ENCODE results near the gene MCF2. TPM values are rescaled to one million over a fixed set of nuclear protein-coding genes. Genes with fewer than 3 reads are reported as not detected.
"Not testable (repeated sequence)": the region's sequence is repeated elsewhere in the genome, so short reads cannot be mapped to it uniquely, and the experiment has no call there.

Gene MCF2, protein sequence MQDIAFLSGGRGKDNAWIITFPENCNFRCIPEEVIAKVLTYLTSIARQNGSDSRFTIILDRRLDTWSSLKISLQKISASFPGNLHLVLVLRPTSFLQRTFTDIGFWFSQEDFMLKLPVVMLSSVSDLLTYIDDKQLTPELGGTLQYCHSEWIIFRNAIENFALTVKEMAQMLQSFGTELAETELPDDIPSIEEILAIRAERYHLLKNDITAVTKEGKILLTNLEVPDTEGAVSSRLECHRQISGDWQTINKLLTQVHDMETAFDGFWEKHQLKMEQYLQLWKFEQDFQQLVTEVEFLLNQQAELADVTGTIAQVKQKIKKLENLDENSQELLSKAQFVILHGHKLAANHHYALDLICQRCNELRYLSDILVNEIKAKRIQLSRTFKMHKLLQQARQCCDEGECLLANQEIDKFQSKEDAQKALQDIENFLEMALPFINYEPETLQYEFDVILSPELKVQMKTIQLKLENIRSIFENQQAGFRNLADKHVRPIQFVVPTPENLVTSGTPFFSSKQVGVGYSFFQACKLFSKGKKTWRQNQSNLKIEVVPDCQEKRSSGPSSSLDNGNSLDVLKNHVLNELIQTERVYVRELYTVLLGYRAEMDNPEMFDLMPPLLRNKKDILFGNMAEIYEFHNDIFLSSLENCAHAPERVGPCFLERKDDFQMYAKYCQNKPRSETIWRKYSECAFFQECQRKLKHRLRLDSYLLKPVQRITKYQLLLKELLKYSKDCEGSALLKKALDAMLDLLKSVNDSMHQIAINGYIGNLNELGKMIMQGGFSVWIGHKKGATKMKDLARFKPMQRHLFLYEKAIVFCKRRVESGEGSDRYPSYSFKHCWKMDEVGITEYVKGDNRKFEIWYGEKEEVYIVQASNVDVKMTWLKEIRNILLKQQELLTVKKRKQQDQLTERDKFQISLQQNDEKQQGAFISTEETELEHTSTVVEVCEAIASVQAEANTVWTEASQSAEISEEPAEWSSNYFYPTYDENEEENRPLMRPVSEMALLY
- polyA plus RNA-seq (ENCODE audit: insufficient read depth in 1 of 5, insufficient read length in 5 of 5, low replicate concordance in 1 of 5) = under 1 TPM; 0.04 to 0.16 (median 0.07) TPM
- long read RNA-seq, donor 1 = 0 reads
- long read RNA-seq, donor 2 = 0 reads
- long read RNA-seq, donor 3 = 0 reads
- long read RNA-seq, donor 4 = 0 reads
- long read RNA-seq, donor 5 = 0 reads
- long read RNA-seq, donor 6 = 0 reads
- long read RNA-seq, donor 7 = 0 reads
- long read RNA-seq, donor 8 = 0 reads

DNA sequence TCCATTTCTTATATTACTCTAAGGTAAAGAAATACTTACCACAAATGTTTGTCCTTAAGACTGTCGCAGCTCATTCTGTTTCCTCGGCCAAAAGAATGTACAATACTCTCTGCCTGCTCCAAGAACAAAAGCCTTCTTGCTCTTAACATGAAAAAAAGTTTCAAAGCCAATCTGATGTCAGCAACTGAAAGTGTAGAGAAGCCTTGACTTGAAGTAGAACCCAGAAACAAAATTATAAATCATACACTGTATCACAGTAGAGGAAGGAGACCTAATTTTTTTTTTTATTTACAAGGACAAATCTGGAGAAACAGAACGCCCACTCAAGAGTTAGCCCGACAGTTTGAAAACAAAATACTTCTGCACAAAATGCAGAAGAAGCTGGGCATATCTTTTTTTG is at the start of gene MCF2:
Gene MCF2 (minus strand): TSS at position 101 of the 400 bp plus-strand sequence. CDS start 56,423 bp downstream, outside the sequence.
- DNase-seq = no peak

DNA sequence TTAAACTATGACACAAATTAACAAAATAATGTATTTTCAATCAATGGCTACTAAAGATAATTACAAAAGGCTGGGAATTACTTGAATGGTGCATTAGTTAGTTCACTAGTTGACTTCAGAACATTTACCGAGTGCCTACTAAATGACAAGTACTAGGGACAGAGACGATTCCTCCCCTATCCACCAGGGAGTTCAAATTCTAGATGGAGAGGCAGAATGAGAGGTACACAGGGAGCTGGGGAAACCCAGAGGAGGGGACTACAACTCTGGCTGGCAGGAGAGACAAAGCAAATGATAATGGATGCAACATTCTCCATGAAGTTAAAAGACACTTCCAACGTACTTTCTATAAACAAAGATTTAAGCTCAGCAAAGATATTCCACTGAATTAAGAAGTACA is 43.1 kb upstream of the MCF2 start:
- DNase-seq = no peak

DNA sequence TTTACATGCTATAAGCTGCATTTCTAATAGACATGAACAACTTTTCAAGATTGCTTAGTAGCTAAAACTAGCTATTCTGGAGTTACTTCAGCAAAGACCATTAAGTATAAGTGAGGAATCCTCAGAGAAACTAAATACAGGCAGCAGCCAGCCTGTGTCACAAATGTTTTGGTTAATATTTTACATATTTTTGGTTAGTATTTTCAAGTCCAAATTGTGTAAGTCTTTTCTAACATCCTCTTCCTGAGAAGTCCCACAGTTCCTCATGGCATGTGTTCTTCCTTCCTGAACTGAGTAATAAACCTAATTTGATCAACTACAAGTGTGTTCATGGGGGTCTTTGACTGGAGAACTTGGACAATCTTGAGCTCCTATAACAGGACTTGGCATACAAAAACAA is 42.4 kb upstream of the MCF2 start:
- DNase-seq = no peak

DNA sequence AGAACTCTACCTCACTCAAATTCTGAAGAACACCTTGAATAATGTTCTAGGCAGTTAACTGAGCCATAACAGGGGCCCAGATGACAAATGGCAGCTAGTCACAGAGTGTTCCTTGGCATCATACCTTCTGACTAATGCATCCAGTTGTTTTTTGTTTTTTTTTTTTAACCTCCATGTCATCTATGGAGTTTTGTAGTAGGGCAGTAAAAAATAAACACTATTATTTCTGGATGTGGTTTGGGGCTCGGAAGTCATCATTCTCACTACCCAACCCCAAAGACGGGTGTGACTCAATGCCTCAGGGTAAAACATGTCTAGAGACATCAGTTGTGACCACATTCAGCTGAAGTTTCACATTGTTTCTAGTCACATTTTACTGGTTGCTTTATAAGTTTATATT is 31.2 kb upstream of the MCF2 start:
- no peak for DNase-seq

DNA sequence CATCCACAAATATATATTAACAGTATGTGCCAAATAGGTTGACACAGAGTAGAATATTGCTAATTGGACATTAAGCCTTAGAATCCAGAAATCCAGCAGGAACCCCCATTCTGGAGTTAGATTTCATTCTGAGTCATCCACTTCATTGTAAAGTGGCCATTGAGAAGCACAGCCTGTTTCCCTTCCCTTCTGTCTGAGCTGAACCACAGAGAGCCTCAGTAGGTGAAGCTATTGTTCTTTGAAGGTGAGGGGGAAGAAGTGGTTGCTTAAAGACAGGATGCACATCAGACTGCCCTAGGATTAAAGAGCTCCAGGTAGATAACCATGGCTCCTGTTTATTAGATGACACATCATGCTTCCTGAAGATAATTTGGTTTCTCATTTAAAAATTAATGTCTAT is 30.6 kb upstream of the MCF2 start:
- DNase-seq = no peak

DNA sequence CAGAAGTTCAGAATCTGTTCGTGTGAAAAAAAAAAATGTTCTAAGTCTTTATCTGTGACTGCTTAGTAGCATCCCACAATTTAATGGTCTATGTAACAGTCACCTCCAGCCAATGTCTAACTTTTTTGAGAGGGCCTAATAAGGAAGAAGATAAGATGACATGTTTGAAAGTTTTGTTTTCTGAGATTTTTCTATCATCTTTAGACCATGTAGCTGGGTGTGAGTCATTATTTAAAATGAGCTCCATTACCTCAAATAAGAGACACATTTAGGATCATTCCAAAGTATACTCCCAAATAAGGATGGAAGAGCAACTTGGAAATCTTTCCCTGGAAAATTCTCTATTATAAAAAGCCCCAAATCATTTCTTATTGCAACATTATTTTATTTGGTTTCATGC is 28.2 kb upstream of the MCF2 start:
- no peak for DNase-seq

DNA sequence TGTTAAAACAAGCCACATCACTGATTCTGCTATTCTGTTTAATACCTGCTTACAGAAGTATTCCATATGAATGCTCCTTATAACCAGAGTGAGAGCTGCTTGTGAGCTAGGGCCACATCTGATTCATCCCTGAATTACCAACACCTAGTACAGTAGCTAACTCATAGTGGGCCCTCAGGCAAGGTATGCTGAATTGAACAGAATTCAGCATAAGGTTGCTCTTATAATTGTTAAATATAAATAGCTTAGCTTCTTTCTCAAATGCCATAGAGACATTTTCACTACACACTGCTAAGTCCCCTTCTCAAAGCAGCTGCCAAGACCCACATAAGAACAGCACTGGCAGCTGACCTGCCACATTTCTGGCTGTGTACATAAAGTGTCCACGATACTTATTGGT is 27.0 kb upstream of the MCF2 start:
- no peak for DNase-seq

DNA sequence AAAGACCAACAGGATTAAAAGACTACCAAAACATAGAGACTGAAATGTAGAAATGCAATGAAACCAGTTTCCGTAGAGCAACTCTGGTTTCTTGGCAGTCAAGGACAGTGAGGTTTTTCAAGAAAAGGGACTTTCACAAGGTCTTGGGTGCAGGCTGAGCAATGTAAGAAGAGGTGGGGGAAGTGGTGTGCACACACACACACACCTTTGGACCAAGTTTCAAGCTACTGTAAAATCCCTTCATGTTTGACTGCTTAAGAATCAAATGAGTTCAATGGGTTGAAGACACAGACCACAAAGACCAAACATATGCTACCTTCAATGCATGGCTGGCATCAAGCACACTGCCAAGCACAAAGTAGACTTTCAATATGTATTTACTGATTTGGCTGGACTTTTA is 17.8 kb upstream of the MCF2 start:
- DNase-seq = no peak

DNA sequence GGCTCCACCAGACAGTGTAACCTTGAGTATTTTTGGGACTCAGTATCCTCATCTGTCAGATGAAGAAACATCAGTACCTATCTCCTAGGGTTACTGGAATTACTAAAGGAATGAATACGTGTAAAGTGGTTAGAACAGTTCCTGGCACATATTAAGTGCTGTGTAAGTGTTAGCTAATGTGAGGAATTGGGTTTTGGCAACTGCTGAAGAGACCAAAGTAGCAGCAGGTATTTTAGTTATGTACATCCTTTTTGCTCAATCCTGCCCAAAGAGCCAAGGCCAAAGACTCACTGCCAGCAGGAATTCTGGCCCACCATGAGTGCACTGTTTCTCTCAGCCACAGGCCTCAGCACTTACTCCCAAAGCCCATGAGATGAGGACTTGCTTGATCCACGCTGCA is 16.7 kb upstream of the MCF2 start:
- DNase-seq = no peak

DNA sequence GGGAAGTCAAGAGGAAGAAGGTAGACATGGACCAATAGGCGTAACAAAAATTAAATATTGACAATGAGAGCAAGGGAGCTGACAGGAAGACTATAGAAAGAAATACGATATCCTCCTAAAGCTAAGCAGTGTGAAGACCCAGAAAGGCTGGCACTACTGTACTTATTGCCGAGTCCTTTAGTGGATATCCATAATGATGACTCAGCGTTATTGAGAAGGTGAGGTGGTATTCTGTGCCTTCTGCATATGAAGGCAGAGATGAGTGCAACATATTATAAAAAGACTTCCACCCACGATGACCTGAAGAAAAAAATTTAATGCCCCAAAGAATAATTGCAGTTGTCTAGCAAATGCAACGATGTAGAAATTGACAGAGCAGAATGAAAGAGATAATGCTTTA is 13.0 kb upstream of the MCF2 start:
- DNase-seq = no peak

DNA sequence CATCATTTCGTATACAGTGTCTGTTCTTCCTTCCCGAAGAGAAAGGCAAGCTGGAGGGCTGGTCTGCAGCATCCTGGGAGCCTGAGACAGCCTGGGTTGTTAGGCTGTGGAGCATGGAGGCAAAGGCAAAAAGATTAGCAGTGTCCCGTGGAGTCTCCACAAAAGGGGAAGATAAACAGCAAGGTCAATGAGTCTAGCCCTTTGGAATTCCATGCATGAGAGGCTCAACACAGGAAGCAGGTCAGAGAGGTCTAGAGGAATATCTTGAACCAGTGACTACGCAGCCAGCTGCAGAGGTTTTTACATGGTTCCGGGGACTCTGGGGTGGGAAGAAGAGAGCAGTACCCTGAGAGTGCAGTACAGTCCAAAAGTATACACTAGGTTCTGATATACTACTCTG is 12.2 kb upstream of the MCF2 start:
- DNase-seq = no peak

DNA sequence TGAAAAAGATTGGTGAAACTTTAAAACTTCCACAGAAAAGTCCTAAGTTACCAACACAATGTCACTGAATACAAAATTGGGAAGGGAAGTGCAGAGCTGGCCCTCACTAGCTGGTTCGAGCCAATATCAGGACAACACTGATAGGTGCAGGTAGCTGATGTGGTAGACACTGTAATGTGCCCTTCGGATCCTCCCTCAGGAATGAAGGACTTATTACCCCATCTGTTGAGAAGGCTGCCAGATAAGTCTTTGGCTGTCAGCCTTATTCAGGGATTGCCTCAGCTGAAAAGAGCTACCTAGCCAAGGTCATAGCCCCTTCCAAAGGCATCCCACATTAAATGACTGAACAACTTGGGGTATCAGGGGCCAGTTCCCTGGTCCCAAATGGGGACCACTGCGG is 5.3 kb downstream of the MCF2 start:
- DNase-seq = no peak

DNA sequence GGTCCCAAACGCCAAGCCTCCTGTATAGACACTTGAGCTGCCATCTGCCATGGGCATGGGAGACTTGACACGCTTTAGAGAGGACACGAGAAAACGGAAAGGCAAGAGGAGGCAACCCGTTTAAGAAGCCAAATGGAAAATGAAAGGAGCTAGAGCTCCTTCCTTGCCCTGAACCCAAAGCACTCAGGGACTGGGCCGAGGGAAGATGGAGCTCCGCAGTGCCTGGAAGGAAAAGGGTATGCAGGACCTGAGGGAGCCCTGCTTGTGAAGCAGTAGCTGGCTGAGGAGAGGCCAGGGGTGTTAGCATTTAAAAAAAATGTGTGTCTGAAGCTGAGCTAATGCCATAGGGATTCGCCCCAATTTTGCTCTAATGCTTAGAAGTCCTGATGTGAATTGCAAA is 15.1 kb downstream of the MCF2 start:
- DNase-seq = no peak

DNA sequence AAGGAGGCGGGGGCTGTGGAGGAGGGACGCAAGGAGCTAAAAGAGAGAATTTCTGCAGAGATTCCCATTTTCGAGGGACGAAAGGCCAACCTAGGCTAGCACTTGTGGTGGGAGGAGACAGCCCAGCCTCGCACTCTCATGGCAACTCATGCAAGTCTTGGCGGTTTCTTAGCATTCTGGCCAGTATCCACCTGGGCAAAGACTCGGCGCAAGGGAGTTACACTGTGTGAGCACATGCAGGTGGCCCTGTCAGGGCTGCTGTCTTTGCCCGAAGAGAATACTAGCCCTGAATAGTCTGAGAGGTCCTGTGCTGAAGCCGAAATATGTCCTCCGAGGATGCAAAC is 15.5 kb downstream of the MCF2 start:
- DNase-seq = no peak

DNA sequence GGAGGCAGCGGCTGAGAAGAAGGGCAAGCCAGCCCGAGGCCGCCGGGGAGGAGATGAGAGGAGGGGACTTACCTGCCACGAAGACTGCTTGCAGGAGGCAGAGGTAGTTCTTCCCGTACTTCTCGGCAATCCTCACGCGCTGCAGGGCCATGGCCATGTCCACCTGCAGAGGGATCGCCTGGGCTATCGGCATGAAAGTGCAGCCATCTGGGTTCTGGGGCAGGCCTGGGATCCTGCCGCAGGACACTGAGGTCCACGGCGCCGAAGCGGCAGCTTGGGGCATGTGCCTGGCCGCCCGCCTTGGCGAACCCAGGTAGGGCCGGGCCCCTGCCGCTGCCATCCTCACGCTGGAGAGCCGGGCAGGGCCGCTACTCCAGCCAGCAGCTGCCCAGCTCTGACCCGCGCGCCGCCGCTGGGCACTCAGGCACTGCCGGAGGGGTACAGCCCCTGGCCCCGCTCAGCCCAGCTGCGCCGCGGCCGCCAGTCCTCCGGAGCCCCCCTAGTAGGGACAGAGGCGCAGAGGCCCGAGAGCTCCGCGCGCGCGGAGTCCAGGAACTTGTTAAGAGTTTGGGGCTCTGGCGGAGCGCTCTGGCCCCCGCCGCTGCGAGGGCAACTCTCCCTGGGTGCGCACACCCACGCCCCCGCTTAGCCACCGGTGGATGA is 16.0 kb downstream of the MCF2 start:
- DNase-seq = no peak

DNA sequence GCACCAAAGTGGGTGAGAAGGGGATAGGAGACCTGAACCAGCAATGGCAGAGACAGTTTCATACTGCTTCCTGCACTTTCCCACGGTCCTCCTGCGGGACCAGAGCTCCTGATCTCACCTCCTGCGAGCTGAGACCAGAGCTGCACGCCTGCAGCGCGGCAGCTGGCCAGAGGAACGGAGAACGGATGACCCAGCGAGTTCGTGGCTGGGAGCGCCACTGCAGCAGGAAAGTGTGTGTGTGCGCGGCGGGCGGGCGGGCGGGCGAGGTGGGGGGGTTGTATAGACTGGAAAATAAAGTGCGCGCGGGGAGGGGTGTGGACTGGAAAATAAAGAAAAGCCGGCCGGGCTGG is 16.5 kb downstream of the MCF2 start:
- no peak for DNase-seq

DNA sequence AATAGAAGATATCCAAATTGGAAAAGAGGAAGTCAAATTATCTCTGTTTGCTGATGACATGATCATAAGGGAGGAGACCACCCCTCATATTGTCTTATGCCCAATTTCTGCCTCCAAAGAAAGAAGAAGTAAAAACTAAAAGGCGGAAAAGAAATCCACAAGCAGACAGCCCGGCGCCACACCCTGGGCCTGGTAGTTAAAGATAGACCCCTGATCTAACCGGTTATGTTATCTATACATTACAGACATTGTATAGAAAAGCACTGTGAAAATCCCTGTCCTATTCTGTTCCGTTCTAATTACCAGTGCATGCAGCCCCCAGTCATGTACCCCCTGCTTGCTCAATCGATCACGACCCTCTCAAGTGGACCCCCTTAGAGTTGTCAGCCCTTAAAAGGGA is 22.8 kb downstream of the MCF2 start:
- DNase-seq = not testable (repeated sequence)

DNA sequence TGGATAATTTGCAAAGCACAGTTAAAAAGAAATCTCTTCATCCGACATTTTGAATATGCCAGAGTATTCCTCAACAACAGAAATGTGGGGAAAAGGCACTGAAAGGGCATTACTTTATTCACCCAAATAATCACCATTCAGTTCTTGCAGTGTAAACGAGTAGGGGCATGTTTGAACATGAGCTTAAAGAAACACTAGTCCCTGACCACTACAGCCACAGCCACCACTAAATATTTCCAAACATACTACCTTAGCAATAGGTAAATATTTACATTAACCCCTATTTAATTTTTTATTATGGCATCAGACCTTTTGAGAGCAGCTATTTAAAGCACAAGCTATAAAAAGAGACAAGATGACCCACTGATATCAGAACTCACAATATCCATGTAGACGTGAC is 27.6 kb downstream of the MCF2 start:
- DNase-seq = no peak

DNA sequence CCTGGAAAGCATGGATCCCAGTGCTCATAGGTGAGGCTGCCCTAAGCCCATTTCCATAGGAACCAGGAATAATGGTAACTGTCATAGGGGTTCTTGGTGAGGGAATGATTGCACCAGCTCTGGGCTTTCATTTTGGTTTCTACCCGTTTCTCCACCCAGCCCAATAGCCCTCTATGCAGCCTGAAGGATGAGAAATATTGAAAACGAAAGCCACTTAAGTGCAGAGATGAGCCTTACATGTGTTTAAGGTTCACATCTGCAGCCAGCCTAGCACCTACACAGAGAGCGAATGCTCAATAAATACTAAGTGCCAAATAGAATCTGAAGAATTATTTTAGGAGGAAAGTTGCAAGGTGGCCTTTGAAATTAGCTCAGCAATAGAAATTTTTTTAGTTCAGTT is 60.4 kb downstream of the MCF2 start:
- no peak for DNase-seq

DNA sequence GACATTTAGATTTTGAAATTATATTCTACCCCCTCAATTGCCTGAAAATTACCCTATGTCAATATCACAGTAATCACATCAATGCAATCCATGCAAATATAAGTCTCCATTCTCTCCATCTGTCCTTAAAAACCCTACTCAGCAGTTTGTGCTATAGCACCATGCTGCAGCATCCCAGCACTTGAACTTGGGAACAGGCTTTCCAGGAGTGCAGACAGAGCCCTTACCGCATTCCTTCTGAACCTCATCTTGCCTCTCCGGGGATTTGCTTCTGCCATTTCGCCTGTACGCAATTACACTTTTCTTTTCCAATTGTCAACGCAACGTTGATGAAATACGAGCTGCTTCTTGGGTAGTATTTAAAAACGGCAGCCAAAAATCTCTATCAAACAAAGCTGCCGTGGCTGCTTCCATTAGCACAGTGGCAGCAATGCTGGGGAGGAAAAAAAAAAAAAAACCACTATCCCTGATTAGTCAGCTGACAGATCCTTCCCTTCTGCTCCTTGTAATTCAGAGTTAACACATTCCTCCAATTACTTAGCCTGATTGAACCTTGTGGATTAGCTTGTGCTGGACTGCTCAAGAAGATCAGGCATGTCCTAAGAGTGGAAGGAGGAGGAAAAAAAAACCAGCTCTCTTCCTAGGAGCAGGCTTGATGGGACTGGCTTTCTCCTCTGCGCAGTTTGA is 65.6 kb downstream of the MCF2 start:
- DNase-seq = no peak

DNA sequence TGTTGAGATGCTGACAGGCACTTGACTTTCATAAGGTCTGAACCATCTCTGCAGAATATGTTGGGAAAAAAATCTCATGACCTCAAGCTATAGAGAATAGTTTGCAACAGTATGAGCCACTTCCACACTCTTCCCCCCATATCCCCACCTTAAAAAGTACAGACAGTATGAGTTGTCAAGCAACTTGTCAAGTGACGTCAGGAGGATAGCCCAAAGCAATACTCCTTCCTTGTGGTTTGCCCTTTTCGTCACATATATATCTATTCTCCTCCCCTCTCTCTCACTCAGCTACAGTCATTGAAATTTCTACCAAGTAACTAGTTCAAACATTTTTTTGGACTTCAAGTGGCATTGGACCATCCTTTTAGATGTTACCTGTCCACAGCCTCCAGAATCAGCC is 67.7 kb downstream of the MCF2 start:
- DNase-seq = no peak

DNA sequence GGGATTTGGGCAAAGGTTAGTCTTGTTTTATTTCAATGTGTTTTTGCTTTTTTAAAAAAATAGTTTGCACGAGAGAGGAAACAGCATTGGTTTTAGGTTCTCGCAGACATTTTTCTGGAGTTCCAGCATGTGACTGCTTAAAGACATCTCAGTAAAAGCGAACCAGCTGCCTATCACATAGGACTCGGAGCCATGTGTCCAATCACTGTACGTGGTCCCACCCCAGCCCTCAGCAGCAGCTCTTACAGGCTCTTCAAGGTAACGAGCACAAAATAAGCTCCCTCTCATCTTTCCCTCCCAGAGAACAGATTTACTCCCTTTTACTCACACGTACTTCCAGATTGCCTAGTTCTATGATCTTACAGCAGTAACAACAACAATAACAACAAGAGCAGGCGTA is 68.7 kb downstream of the MCF2 start:
- no peak for DNase-seq

Measured in right lung (tissue), 10 donors.